Erythroblast (primary cell): ENCODE measurements around the gene SFRP5.

Experiments used
- GATA1 ChIP-seq: IDR thresholded peaks from 2 replicates; pipeline ENCODE4 v1.6.1; 2011; ENCODE audit warnings: low read depth, mild to moderate bottlenecking, control low read depth, low read length, moderate library complexity
- POLR2A ChIP-seq: IDR thresholded peaks from 2 replicates; pipeline ENCODE4 v1.6.1; 2011; ENCODE audit warnings: mild to moderate bottlenecking, low read length

- no peak for TF ChIP-seq POLR2A
- no peak for TF ChIP-seq GATA1
Measured at GRCh38 chr10:97748116-97748515, 23.7 kb downstream of the SFRP5 start.
